Natural killer cell treated with Interleukin-12 subunit alpha and Interleukin-12 subunit beta and Interleukin-15 and Interleukin-18, amount 100 ng/mL, for 72 hours (primary cell): ENCODE results near the gene TAPBPL. TPM values are rescaled to one million over a fixed set of nuclear protein-coding genes. Genes with fewer than 3 reads are reported as not detected.

Experiments used
- ATAC-seq, 2 donors: fragments of 150-1000 bp; cut with Tn5 transposase in 1 of 2; sonication (Bioruptor Pico), chemical (Tn5 transposase) in 1 of 2; 2 replicates each; pipeline ENCODE4 v1.10.0; 2021
- DNase-seq: peaks from one replicate; pipeline ENCODE4 v3.0.0; 2022; ENCODE audit warnings: low spot score
- H3K27ac Mint-ChIP-seq, 2 donors: 1 replicate in 1 of 2; 2 replicates in 1 of 2; pipeline ENCODE4 v1.8.0; 2022; ENCODE audit warnings: mixed read lengths in 2 of 2, mild to moderate bottlenecking in 1 of 2, moderate library complexity in 1 of 2
- H3K27me3 Mint-ChIP-seq, 2 donors: 1 replicate in 1 of 2; 2 replicates in 1 of 2; pipeline ENCODE4 v1.8.0; 2022; ENCODE audit warnings: mixed read lengths in 2 of 2
- H3K36me3 Mint-ChIP-seq: one replicate; pipeline ENCODE4 v1.8.0; 2022; ENCODE audit warnings: mixed read lengths
- H3K4me1 Mint-ChIP-seq, 2 donors: 1 replicate in 1 of 2; 2 replicates in 1 of 2; pipeline ENCODE4 v1.8.0; 2022; ENCODE audit warnings: low read depth in 2 of 2, mixed read lengths in 2 of 2, mild to moderate bottlenecking in 1 of 2
- H3K4me3 Mint-ChIP-seq: one replicate; pipeline ENCODE4 v1.8.0; 2022; ENCODE audit warnings: mixed read lengths
- H3K9me3 Mint-ChIP-seq: 2 replicates; pipeline ENCODE4 v1.8.0; 2022; ENCODE audit warnings: mixed read lengths
- total RNA-seq, 2 donors: library from RNA; stranded (reverse); gene quantifications; one replicate each; pipeline ENCODE4 v1.2.3, GENCODE V29; 2022

Gene TAPBPL, protein sequence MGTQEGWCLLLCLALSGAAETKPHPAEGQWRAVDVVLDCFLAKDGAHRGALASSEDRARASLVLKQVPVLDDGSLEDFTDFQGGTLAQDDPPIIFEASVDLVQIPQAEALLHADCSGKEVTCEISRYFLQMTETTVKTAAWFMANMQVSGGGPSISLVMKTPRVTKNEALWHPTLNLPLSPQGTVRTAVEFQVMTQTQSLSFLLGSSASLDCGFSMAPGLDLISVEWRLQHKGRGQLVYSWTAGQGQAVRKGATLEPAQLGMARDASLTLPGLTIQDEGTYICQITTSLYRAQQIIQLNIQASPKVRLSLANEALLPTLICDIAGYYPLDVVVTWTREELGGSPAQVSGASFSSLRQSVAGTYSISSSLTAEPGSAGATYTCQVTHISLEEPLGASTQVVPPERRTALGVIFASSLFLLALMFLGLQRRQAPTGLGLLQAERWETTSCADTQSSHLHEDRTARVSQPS
- 10 to 100 TPM; 24.6 to 26.3 TPM for total RNA-seq

DNA sequence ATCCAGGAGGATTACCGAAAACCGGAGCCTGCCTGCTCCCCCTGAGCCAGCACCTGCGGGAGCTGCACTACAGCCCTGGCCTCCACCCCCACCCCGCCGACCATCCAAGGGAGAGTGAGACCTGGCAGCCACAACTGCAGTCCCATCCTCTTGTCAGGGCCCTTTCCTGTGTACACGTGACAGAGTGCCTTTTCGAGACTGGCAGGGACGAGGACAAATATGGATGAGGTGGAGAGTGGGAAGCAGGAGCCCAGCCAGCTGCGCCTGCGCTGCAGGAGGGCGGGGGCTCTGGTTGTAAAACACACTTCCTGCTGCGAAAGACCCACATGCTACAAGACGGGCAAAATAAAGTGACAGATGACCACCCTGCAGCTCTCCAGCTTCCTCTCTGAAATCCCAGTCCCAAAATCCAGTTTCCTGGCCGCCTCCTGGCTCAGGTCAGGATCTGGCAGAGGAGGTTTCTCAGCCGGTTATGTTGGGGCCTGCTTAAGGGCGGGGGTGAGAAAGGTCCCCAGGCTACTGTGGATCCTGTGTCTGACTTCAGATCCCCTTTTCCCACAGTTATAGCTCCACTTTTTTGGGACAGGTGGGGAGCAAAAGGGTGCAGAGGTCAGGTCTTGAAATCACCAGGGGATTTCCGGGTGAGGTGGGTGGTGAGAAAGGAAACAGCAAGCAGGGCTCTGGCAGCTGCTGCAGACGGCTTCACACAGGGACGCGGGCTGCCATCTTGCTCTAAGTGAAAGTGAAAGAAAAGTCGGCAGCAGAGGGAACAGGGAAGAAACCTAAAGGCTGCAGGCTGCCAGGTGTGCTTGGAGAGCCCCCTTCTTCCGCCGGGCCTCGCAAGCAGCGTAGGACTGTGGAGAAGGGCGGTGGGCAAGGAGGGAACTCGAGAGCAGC lies at the start of gene TAPBPL:
Gene TAPBPL (plus strand): TSS at position 695 of the 897 bp plus-strand sequence. CDS start 207 bp downstream, outside the sequence.
- Mint-ChIP-seq H3K4me1 (peaks cover 34 to 38% of the 10 kb centered on the region in 2 donors), H3K36me3 (peaks cover 11% of the 10 kb centered on the region), H3K27ac (peak within 1 kb of the TSS; percentile 100), H3K27me3 (no peaks in the 10 kb centered on the region), H3K9me3 (no peaks in the 10 kb centered on the region), H3K4me3 (peak within 1 kb of the TSS; percentile 100)
- peak; percentile 91 for DNase-seq
- peak; percentile 91 to 95 for ATAC-seq

DNA sequence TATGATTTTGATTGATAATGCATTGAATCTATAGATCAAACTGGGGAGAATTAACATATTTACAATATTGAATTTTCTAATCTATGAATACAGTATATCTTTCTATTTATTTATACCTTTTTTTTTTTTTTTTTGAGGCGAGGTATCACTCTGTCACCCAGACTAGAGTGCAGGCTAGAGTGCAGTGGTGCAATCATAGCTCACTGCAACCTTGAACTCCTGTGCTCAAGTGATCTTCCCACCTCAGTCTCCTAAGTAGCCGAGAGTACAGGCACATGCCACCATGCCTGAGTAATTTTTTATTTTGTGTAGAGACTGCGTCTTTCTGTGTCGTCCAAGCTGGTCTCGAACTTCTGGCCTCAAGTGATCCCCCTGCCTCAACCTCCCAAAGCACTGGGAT lies 47.5 kb upstream of the TAPBPL start:
- no peaks in the 10 kb centered on the region for H3K9me3 Mint-ChIP-seq
- DNase-seq (no peak), ATAC-seq (no peak)
- no peaks in the 10 kb centered on the region for H3K27me3 Mint-ChIP-seq
- no peaks in the 10 kb centered on the region for H3K36me3 Mint-ChIP-seq
- no peaks in the 10 kb centered on the region for H3K4me1 Mint-ChIP-seq
- no peak overlapping the region for H3K4me3 Mint-ChIP-seq
- no peak overlapping the region for H3K27ac Mint-ChIP-seq

DNA sequence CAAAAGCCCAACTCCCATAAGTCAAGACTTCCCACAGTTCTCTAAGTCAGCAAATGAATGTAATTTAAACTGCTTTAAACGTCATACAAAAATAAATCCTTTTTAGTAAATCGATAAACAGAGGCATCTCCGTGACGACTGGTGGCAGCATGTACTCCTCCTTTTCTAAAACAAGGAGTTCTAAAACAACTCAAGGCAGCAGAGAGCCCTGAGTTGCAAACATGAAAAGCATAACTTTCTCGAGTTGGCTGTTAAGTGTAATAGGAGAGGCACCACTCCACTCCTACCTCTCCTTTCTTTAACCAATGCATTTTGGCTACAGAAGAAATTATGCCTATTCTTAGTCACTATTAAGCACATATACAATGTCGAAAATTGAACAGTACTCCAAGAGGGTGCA lies 45.9 kb upstream of the TAPBPL start:
- H3K27me3 Mint-ChIP-seq = no peaks in the 10 kb centered on the region
- ATAC-seq (no peak), DNase-seq (no peak)
- H3K27ac Mint-ChIP-seq = no peak overlapping the region
- no peaks in the 10 kb centered on the region for H3K4me1 Mint-ChIP-seq
- H3K4me3 Mint-ChIP-seq = no peak overlapping the region
- H3K36me3 Mint-ChIP-seq = no peaks in the 10 kb centered on the region
- H3K9me3 Mint-ChIP-seq = no peaks in the 10 kb centered on the region

DNA sequence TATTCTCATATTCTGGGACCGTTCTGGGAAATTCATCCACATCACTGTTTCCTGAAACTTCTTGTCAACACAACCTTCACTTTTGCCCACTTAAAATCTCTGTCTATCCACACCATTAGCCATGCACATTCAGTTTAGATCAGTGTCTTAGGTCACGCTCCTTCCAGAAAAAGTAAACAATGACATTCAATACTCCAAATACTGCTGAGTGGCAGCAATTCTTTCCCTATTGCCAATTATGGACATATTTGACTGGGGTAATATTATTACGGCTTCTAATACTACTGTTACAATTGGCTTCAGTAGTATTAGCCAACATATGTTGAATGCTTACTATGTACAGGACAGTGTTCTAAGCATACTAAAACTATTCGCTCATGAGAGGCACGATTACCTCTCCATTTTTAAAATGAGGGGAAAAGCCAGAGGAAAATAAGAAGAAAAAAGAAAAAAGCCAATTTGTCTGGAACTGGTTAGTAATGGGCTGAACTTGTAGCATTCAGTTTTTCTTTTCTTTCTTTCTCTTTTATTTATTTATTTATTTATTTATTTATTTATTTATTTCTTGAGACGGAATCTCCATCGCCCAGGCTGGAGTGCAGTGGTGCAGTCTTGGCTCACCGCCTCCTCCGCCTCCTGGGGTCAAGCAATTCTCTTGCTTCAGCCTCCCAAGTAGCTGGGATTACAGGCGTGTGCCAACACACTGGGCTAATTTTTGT lies 44.4 kb upstream of the TAPBPL start:
- no peak for DNase-seq
- H3K27ac Mint-ChIP-seq = no peak overlapping the region
- no peaks in the 10 kb centered on the region for H3K36me3 Mint-ChIP-seq
- no peaks in the 10 kb centered on the region for H3K9me3 Mint-ChIP-seq
- no peak for ATAC-seq
- no peaks in the 10 kb centered on the region for H3K27me3 Mint-ChIP-seq
- no peak overlapping the region for H3K4me3 Mint-ChIP-seq
- no peaks in the 10 kb centered on the region for H3K4me1 Mint-ChIP-seq

DNA sequence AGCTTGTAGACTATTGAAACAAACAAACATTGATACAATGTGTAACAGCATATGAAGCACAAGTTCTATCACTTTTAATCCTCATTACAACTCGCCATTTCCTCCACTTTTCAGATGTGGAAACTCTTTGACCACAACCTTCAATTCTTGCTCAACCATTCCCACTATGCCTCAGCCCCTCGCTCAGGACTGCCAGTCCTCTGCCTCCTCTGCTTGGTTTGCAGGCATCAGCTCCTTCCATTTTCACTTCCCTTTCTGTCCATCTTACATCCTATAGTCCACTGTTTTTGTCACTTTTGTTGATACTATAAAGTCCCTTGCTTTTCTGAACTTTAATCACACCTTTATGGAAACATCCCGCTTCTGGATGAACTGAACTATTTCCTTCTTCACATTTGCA lies 35.2 kb upstream of the TAPBPL start:
- ATAC-seq (peak; percentile 87 to 92), DNase-seq (peak; percentile 65)
- Mint-ChIP-seq H3K36me3 (no peaks in the 10 kb centered on the region), H3K27me3 (peaks cover 0 to 2% of the 10 kb centered on the region in 2 donors), H3K9me3 (no peaks in the 10 kb centered on the region), H3K27ac (peak overlapping the region; percentile 6 to 75), H3K4me1 (peaks cover 10 to 16% of the 10 kb centered on the region in 2 donors), H3K4me3 (peak overlapping the region; percentile 28)

DNA sequence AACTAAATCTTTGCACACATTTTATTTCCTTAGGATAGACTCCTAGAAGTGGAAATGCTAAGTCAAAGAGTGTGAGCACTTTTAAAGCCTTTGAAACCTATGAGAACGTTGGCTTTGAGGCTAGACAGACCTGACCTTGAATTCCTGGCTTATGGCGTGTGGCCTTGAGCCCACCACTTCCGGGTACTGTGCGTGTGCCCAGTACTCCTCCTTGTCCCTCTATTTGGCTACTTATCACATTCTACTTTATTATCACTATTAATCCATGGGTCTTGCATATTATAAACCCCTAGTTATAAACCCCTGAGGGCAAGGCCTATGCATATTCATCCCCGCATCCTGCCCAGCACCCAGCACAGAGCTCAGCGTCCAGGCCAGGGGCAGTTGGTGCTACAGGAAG lies 33.0 kb upstream of the TAPBPL start:
- H3K36me3 Mint-ChIP-seq = no peaks in the 10 kb centered on the region
- H3K27me3 Mint-ChIP-seq = peaks cover 0 to 2% of the 10 kb centered on the region in 2 donors
- H3K4me1 Mint-ChIP-seq = peaks cover 14 to 21% of the 10 kb centered on the region in 2 donors
- no peak overlapping the region for H3K27ac Mint-ChIP-seq
- ATAC-seq = no peak
- DNase-seq = no peak
- no peak overlapping the region for H3K4me3 Mint-ChIP-seq
- no peaks in the 10 kb centered on the region for H3K9me3 Mint-ChIP-seq

DNA sequence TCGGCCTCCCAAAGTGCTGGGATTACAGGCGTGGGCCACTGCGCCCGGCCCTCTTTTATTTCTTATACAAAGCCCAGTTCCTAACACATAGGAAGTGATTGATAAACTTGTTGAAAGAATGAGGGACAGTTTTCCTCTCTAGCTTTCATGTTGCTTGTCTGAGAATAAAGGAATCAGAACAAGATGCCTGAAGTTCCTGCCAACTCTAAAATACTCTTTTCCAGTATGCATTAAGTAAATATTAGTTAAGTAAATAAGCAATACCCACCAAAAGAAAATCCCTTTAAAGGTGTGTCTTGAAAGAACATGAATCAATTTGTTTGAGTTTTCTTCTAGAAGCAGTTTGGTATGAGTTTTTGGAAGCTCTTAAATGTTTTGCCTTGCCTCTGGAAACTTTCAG lies 31.5 kb upstream of the TAPBPL start:
- peaks cover 0 to 2% of the 10 kb centered on the region in 2 donors for H3K27me3 Mint-ChIP-seq
- H3K27ac Mint-ChIP-seq = no peak overlapping the region
- no peak overlapping the region for H3K4me3 Mint-ChIP-seq
- DNase-seq (no peak), ATAC-seq (no peak)
- no peaks in the 10 kb centered on the region for H3K36me3 Mint-ChIP-seq
- no peaks in the 10 kb centered on the region for H3K9me3 Mint-ChIP-seq
- peaks cover 14 to 17% of the 10 kb centered on the region in 2 donors for H3K4me1 Mint-ChIP-seq

DNA sequence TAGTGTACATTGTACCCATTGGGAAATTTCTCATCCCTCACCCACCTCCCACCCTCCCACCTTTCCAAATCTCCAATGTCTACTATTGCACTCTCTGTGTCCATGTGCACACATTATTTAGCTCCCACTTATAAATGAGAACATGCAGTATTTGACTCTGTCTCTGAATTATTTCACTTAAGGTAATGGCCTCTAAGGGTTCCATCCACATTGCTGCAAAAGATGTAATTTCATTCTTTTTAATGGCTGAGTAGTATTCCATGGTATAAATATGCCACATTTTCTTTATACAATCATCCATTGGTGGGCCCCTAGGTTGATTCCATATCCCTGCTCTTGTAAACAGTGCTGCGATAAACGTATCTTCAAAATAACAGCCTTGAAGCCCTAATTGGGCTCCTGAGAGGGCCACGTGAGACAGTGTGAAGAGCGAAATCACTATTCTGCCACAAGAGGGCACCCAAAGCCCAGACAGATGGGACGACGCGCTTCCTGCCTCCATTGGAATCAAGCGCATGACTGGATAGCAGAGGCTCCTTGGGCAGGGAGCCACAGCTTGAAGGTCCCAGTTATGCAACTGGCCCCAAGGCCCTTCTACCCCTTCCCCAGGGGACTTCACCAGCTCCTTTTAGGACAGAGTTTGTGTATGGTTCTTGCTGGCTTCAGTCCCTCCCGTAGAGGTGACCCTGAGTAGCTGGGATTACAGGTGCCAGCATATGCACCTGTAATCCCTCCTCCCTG lies 28.4 kb upstream of the TAPBPL start:
- ATAC-seq = peak; percentile 88 to 94
- Mint-ChIP-seq H3K36me3 (no peaks in the 10 kb centered on the region), H3K27ac (peak overlapping the region in 1 of 2 donors; percentile 65), H3K9me3 (no peaks in the 10 kb centered on the region), H3K4me3 (no peak overlapping the region), H3K4me1 (peaks cover 16 to 26% of the 10 kb centered on the region in 2 donors), H3K27me3 (no peaks in the 10 kb centered on the region)
- DNase-seq = peak; percentile 77

DNA sequence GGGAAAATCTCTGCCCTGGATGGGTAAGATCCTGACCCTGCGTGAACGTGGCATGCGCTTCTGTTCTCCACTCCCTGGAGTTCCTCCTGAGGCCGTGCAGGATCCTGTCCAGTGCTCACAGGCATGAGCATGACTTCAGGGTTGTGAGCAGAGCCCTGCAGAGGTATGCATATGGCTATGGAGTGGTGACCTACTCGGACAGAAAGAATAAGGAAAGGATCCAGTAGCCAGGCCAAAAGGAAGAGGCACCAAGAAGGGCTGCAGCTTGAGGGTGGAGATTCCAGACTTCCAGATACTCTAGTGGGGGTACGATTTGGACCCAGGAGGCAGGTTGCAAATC lies 27.9 kb upstream of the TAPBPL start:
- Mint-ChIP-seq H3K4me3 (no peak overlapping the region), H3K27me3 (no peaks in the 10 kb centered on the region), H3K9me3 (no peaks in the 10 kb centered on the region), H3K36me3 (no peaks in the 10 kb centered on the region), H3K4me1 (peaks cover 16 to 26% of the 10 kb centered on the region in 2 donors), H3K27ac (peak overlapping the region in 1 of 2 donors; percentile 65)
- no peak for ATAC-seq
- no peak for DNase-seq

DNA sequence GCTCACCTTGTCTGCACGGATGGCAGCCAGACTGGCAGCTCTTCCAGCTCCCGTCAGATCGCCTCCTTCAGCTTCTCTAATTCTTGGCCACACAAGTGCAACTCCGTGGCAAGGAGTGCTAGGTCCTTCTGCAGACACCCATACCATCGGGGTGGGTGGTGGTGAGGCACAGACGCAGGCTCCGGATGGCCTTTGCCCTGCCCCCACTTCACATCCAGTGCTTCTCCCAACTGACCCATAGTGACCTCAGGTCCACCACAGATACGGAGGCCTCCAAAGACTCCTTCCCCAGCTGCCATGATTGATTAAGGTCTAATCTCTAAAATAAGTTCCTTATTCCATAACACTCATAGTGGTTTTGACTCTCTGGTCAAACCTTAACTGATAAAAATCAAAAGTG lies 27.0 kb upstream of the TAPBPL start:
- Mint-ChIP-seq H3K4me1 (peaks cover 16 to 26% of the 10 kb centered on the region in 2 donors), H3K27me3 (no peaks in the 10 kb centered on the region), H3K4me3 (no peak overlapping the region), H3K36me3 (no peaks in the 10 kb centered on the region), H3K27ac (no peak overlapping the region), H3K9me3 (no peaks in the 10 kb centered on the region)
- ATAC-seq (no peak), DNase-seq (no peak)

DNA sequence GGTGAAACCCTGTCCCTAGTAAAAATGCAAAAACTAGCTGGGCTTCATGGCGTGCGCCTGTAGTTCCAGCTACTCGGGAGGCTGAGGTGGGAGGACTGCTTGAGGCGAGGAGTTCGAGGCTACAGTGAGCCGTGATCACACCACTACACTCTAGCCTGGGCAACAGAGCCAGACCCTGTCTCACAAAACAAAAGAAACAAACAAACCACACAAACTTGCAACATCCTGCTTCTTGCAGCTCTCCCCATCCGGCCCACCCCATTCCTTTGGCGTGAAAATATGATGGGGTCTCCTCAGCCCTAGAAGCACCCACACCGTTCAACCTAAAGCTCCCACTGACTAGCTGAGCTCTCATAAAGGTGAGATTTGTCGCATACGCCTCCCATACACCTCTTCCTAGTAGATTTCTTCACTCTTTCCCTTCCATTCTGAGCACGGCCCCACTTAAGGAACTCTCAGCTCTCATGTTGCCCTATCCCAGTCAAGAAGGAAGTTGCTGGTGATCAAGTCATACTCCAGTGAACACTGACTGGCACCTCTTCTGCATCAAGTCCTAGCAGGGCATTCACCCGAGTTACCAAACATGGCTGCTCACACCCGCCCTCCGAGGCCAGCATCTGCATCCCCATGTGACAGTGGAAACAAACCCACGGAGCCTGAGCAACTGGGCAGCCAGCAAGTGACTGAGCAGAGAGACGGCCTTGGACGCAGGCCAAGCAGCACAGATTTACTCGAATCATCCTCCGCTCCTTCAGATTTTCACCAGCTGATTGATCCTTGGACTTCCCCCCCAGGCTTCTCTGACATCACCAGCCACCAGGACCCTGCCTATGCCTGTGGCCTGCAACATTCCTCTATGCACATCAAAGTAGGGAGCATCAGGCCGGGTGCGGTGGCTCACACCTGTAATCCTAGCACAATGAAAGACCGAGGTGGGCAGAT lies 26.0 kb upstream of the TAPBPL start:
- H3K36me3 Mint-ChIP-seq = no peaks in the 10 kb centered on the region
- peak overlapping the region; percentile 49 for H3K4me3 Mint-ChIP-seq
- ATAC-seq (no peak), DNase-seq (no peak)
- peaks cover 24 to 35% of the 10 kb centered on the region in 2 donors for H3K4me1 Mint-ChIP-seq
- H3K9me3 Mint-ChIP-seq = no peaks in the 10 kb centered on the region
- H3K27ac Mint-ChIP-seq = peak overlapping the region; percentile 86 to 88
- no peaks in the 10 kb centered on the region for H3K27me3 Mint-ChIP-seq
